ENCODE results near the gene TRAF3.

TRAF3 gene

DNA sequence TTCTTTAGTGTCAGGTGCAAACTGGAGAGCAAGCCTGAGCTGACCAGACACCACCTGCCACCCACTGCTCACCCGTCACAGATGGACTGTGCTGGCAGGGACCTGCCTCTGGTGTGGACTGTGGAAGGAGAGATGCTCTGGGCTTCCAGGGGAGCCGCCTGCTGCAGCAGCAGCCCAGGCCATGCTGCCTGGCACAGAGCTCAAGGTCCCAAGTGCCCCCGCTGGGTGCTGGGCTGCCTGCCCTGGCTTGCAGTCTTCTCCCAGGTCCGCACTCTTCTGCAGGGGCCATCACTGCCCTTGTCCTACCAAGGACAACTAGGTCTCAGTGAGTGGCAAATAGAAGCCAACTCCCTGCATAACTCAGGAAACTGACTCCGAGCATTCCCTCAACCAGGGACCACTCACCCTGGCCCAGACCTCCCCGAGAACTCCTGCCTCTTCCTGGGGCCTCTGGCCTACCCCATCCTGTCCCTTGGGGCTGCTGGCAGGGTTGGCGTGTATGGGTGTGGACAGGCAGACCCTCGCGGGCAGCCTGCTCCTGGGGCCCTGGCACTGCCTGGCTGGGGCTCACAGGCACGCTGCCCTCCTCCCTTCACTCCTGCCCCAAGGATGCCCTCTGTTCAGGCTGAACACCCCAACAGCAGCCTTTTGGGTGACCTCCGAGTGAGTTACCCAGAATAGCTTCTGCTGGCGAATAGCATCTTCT, 154.5 kb downstream of the TRAF3 start:
- TF ChIP-seq FOXP2 (optimal IDR thresholded peaks at IDR 0.05; ENCODE audit: borderline replicate concordance, extremely low read depth, extremely low read length, insufficient read depth) = no peak
- no peak for TF ChIP-seq SIN3A (IDR thresholded peaks at IDR 0.05; ENCODE audit: borderline replicate concordance, insufficient read depth, low read length)
- no peak for TF ChIP-seq TAF1 (IDR thresholded peaks at IDR 0.05; ENCODE audit: borderline replicate concordance, insufficient read depth, low read length)
- TF ChIP-seq, protein P1, sequence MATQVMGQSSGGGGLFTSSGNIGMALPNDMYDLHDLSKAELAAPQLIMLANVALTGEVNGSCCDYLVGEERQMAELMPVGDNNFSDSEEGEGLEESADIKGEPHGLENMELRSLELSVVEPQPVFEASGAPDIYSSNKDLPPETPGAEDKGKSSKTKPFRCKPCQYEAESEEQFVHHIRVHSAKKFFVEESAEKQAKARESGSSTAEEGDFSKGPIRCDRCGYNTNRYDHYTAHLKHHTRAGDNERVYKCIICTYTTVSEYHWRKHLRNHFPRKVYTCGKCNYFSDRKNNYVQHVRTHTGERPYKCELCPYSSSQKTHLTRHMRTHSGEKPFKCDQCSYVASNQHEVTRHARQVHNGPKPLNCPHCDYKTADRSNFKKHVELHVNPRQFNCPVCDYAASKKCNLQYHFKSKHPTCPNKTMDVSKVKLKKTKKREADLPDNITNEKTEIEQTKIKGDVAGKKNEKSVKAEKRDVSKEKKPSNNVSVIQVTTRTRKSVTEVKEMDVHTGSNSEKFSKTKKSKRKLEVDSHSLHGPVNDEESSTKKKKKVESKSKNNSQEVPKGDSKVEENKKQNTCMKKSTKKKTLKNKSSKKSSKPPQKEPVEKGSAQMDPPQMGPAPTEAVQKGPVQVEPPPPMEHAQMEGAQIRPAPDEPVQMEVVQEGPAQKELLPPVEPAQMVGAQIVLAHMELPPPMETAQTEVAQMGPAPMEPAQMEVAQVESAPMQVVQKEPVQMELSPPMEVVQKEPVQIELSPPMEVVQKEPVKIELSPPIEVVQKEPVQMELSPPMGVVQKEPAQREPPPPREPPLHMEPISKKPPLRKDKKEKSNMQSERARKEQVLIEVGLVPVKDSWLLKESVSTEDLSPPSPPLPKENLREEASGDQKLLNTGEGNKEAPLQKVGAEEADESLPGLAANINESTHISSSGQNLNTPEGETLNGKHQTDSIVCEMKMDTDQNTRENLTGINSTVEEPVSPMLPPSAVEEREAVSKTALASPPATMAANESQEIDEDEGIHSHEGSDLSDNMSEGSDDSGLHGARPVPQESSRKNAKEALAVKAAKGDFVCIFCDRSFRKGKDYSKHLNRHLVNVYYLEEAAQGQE (IDR thresholded peaks at IDR 0.05; ENCODE audit: insufficient read depth in 1 of 2, low read depth in 2 of 2, low read length in 2 of 2) = no peak
- no peak for TF ChIP-seq POLR2AphosphoS5 (IDR thresholded peaks at IDR 0.05; ENCODE audit: low read depth, low read length)

DNA sequence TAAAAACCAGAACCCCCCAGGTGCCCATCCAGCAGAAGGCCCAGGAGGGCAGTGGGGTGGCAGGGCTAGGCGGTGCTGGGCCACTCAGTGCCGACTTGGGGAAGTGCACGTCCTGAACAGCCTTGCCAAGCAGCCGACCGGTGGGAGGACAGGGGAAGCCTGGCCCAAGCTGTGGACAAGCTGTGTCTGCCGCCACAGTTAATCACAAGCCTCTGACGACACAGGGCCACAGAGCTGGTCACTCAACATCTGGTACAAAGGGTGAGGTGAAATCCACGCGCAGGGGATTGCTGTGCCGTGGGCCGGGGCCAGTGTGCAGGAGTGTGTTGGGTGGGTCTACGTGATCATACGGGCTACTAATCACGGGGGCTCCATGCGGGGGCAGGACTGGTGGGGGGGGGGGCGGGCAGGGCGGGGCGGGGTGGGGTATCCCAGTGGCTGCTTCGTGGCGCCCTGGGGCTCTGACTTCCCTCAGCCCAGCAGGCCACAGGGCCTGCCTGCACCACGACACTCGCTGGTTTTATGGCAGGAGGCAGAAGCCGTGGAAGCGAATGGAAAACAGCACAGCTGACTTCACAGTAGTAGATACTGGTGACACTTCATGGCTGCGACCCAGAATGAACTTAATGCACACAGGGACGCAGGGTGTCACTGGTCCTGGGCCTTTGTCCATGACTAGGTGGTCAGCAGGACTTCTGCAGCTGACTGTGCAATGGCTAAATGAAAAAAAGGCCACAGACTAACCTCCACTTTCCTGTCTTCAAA, 155.4 kb downstream of the TRAF3 start:
- TF ChIP-seq SIN3A (IDR thresholded peaks at IDR 0.05; ENCODE audit: borderline replicate concordance, insufficient read depth, low read length) = no peak
- TF ChIP-seq, protein P1 (IDR thresholded peaks at IDR 0.05; ENCODE audit: insufficient read depth in 1 of 2, low read depth in 2 of 2, low read length in 2 of 2) = no peak
- TF ChIP-seq FOXP2 (optimal IDR thresholded peaks at IDR 0.05; ENCODE audit: borderline replicate concordance, extremely low read depth, extremely low read length, insufficient read depth) = no peak
- no peak for TF ChIP-seq TAF1 (IDR thresholded peaks at IDR 0.05; ENCODE audit: borderline replicate concordance, insufficient read depth, low read length)
- TF ChIP-seq POLR2AphosphoS5 (IDR thresholded peaks at IDR 0.05; ENCODE audit: low read depth, low read length) = no peak

DNA sequence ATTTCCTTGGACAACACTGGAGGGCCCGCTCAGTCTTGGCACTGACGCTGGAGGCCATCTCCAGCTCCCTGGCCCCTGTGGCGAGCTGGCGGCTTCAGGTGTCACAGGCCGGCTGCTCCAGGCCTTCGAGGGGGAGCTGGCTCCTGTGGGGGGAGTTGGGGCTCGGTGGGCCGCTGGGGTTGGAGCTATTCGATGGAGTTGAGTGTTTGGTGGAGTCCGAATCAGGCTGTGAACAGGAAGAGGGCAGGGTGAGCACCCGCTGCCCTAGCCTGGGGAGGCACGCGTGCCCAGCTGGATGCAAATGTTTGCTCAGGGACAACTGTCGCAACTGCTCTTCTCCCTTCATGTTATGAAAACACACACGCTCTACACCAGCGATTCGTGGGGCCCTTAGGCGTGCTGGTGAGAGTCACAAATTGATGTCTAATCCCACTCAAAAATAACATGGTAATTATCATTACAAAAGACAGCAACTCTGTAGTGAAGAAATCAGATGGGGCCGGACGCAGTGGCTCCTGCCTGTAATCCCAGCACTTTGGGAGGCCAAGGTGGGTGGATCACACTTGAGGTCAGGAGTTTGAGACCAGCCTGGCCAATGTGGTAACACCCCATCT, 156.5 kb downstream of the TRAF3 start:
- no peak for TF ChIP-seq POLR2AphosphoS5 (IDR thresholded peaks at IDR 0.05; ENCODE audit: low read depth, low read length)
- no peak for TF ChIP-seq FOXP2 (optimal IDR thresholded peaks at IDR 0.05; ENCODE audit: borderline replicate concordance, extremely low read depth, extremely low read length, insufficient read depth)
- TF ChIP-seq SIN3A (IDR thresholded peaks at IDR 0.05; ENCODE audit: borderline replicate concordance, insufficient read depth, low read length) = no peak
- TF ChIP-seq, protein P1 (IDR thresholded peaks at IDR 0.05; ENCODE audit: insufficient read depth in 1 of 2, low read depth in 2 of 2, low read length in 2 of 2) = no peak
- no peak for TF ChIP-seq TAF1 (IDR thresholded peaks at IDR 0.05; ENCODE audit: borderline replicate concordance, insufficient read depth, low read length)

DNA sequence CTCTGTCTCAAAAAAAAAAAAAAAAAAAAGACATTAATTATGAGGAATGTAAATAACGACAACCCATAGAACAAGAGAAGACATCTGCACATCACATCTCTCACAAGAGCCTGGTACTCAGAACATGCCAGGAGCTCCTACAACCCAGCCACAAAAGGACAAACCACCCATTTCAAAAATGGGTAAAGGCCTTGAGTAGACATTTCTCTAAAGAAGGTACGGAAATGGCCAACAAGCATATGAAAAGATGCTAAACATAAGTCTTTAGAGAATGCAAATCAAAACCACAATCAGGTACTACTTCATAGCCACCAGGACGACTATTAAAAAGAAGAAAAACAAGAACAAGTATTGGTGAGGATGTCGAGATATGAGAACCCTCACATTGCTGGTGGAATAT, 158.5 kb downstream of the TRAF3 start:
- TF ChIP-seq, protein P1 (IDR thresholded peaks at IDR 0.05; ENCODE audit: insufficient read depth in 1 of 2, low read depth in 2 of 2, low read length in 2 of 2) = no peak
- no peak for TF ChIP-seq POLR2AphosphoS5 (IDR thresholded peaks at IDR 0.05; ENCODE audit: low read depth, low read length)
- no peak for TF ChIP-seq FOXP2 (optimal IDR thresholded peaks at IDR 0.05; ENCODE audit: borderline replicate concordance, extremely low read depth, extremely low read length, insufficient read depth)
- no peak for TF ChIP-seq SIN3A (IDR thresholded peaks at IDR 0.05; ENCODE audit: borderline replicate concordance, insufficient read depth, low read length)
- TF ChIP-seq TAF1 (IDR thresholded peaks at IDR 0.05; ENCODE audit: borderline replicate concordance, insufficient read depth, low read length) = no peak
